CD4-positive, alpha-beta T cell (primary cell): Measurements from ENCODE around the gene ZNF512. TPM values are rescaled to one million over a fixed set of nuclear protein-coding genes. Genes with fewer than 3 reads are reported as not detected.

ENCODE experiments used
- ATAC-seq: fragments of 200-7000 bp; cut with Tn5 transposase; one replicate; pipeline ENCODE4 v1.10.0; 2022; ENCODE audit warnings: mild to moderate bottlenecking; ENCODE audit not compliant: poor library complexity
- CTCF ChIA-PET: fragments of 350-600 bp; sonication (Branson Sonifier 250); formaldehyde crosslinking; loops from one replicate; lab custom pipeline; 2021; ENCODE audit warnings: antibody characterized with exemption, inconsistent platforms; lab: Charles Lee
- POLR2A ChIA-PET: fragments of 350-600 bp; sonication (Branson Sonifier 250); formaldehyde crosslinking; loops from one replicate; lab custom pipeline; 2021; ENCODE audit warnings: antibody characterized with exemption, inconsistent platforms; lab: Charles Lee
- DNase-seq, 14 experiments: peaks; one replicate each; pipeline ENCODE4 v3.0.0-alpha.2; 2013 to 2020; ENCODE audit warnings: mixed read lengths in 2 of 14
- H3K27ac ChIP-seq, 2 donors: one replicate each; pipeline versions ENCODE4 v1.5.1 to v1.7.0; 2013; ENCODE audit warnings: low read length in 2 of 2, low read depth in 1 of 2, mild to moderate bottlenecking in 1 of 2
- H3K27me3 ChIP-seq, 2 experiments: 1 replicate in 1 of 2; 2 replicates in 1 of 2; pipeline versions ENCODE4 v1.6.1 to v1.7.0; 2013; ENCODE audit warnings: low read length in 2 of 2, control low read depth in 1 of 2, mild to moderate bottlenecking in 1 of 2, moderate library complexity in 1 of 2; ENCODE audit not compliant: insufficient read depth in 2 of 2, control insufficient read depth in 1 of 2
- H3K36me3 ChIP-seq: one replicate; pipeline ENCODE4 v1.6.1; 2013; ENCODE audit warnings: low read length, control low read depth; ENCODE audit not compliant: insufficient read depth
- H3K4me1 ChIP-seq: one replicate; pipeline ENCODE4 v1.6.1; 2013; ENCODE audit warnings: low read length, control low read depth; ENCODE audit not compliant: insufficient read depth
- H3K4me3 ChIP-seq: one replicate; pipeline ENCODE4 v1.5.1; 2013; ENCODE audit warnings: mild to moderate bottlenecking, low read length, moderate library complexity
- H3K9me3 ChIP-seq, 2 experiments: 1 replicate in 1 of 2; 2 replicates in 1 of 2; pipeline versions ENCODE4 v1.6.1 to v1.7.0; 2013; ENCODE audit warnings: low read length in 2 of 2, mild to moderate bottlenecking in 2 of 2, control low read depth in 1 of 2, moderate library complexity in 1 of 2; ENCODE audit not compliant: control insufficient read depth in 1 of 2, insufficient read depth in 1 of 2
- H3K27ac Mint-ChIP-seq: one replicate; pipeline ENCODE4 v1.8.0; 2020; ENCODE audit warnings: mixed read lengths
- H3K27me3 Mint-ChIP-seq: one replicate; pipeline ENCODE4 v1.8.0; 2021; ENCODE audit warnings: mixed read lengths
- H3K36me3 Mint-ChIP-seq: one replicate; pipeline ENCODE4 v1.8.0; 2021; ENCODE audit warnings: low read depth, mixed read lengths
- H3K4me1 Mint-ChIP-seq: one replicate; pipeline ENCODE4 v1.8.0; 2021; ENCODE audit warnings: low read depth, mixed read lengths
- H3K4me3 Mint-ChIP-seq: one replicate; pipeline ENCODE4 v1.8.0; 2020; ENCODE audit warnings: mild to moderate bottlenecking, mixed read lengths
- H3K9me3 Mint-ChIP-seq: one replicate; pipeline ENCODE4 v1.8.0; 2020; ENCODE audit warnings: mixed read lengths
- intact Hi-C, 2 experiments: fragments of 100-400 bp; cut with DNase I in 1 of 2; cut with micrococcal nuclease in 1 of 2; formaldehyde crosslinking; loops; one replicate each; pipeline versions ENCODE4 v1.15.1 to v1.9.0; 2023 to 2025; cut with DNase I, micrococcal nuclease
- total RNA-seq, 174 experiments: library from RNA in 2 of 174; stranded (reverse) in 2 of 174; gene quantifications; one replicate each; pipeline ENCODE4 v1.2.3 and lab custom pipeline; 2021 to 2026
- TF ChIP-seq, protein P1 (sequence below): fragments of 200-600 bp; IDR thresholded peaks from one replicate; pipeline ENCODE4 v1.8.0; 2022; ENCODE audit warnings: antibody characterized with exemption, mild to moderate bottlenecking

Gene ZNF512
- total RNA-seq, 2 experiments from 2014 or later: 13.6 to 14.1 TPM

- H3K4me3 ChIP-seq: no peak overlapping the region
- TF ChIP-seq, protein P1, sequence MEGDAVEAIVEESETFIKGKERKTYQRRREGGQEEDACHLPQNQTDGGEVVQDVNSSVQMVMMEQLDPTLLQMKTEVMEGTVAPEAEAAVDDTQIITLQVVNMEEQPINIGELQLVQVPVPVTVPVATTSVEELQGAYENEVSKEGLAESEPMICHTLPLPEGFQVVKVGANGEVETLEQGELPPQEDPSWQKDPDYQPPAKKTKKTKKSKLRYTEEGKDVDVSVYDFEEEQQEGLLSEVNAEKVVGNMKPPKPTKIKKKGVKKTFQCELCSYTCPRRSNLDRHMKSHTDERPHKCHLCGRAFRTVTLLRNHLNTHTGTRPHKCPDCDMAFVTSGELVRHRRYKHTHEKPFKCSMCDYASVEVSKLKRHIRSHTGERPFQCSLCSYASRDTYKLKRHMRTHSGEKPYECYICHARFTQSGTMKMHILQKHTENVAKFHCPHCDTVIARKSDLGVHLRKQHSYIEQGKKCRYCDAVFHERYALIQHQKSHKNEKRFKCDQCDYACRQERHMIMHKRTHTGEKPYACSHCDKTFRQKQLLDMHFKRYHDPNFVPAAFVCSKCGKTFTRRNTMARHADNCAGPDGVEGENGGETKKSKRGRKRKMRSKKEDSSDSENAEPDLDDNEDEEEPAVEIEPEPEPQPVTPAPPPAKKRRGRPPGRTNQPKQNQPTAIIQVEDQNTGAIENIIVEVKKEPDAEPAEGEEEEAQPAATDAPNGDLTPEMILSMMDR: no peak
- Mint-ChIP-seq H3K9me3 (no peaks in the 10 kb centered on the region), H3K36me3 (peaks cover 91% of the 10 kb centered on the region), H3K27ac (no peak overlapping the region), H3K4me3 (no peak overlapping the region), H3K4me1 (peaks cover 6% of the 10 kb centered on the region), H3K27me3 (no peaks in the 10 kb centered on the region)
- H3K9me3 ChIP-seq: no peaks in the 10 kb centered on the region
- H3K36me3 ChIP-seq: peaks cover 84% of the 10 kb centered on the region
- ChIA-PET CTCF (no interaction called here), POLR2A (no interaction called here)
- no peak overlapping the region for H3K27ac ChIP-seq
- DNase-seq (no peak), ATAC-seq (no peak)
- intact Hi-C loops: no loop called here
- no peaks in the 10 kb centered on the region for H3K4me1 ChIP-seq
- no peaks in the 10 kb centered on the region for H3K27me3 ChIP-seq
Measured at GRCh38 chr2:27638709-27639108, 55.9 kb downstream of the ZNF512 start.

DNA sequence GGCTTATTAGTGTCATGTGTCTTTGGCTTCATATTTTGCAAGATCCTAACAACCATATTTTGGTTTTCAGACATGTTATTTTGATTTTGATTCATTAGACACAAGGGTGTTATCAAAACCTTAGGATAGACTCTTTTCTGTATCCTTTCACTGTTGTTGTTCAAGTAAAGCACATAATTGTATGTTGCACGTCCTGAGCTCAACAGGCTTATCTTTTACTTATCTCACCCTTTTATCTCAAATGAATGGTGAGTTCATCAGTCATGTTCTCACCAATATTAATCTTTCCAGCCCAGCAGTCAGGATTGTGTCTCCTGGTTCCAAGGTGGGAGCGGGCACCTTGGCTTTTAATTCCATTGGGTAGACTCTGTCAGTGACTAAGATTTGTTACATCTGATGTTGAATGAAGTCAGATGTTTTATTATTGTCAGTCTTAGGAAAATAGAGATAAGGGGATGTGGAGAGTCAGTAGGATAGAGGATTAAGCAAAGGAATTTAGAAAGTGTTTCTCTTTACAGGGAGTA is 57.9 kb downstream of the ZNF512 start:
- DNase-seq (no peak), ATAC-seq (no peak)
- H3K36me3 Mint-ChIP-seq: peaks cover 88% of the 10 kb centered on the region
- TF ChIP-seq, protein P1: no peak
- no peaks in the 10 kb centered on the region for H3K27me3 Mint-ChIP-seq
- no peaks in the 10 kb centered on the region for H3K4me1 ChIP-seq
- H3K36me3 ChIP-seq: peaks cover 74% of the 10 kb centered on the region
- no peaks in the 10 kb centered on the region for H3K9me3 ChIP-seq
- peaks cover 6% of the 10 kb centered on the region for H3K4me1 Mint-ChIP-seq
- ChIA-PET POLR2A (interaction anchor here (1.6 kb wide), 1 partner anchor 12 kb away, joined by 4 read pairs; the partner anchor contains the start of genes CCDC121 and GPN1), CTCF (interaction anchor here (1.1 kb wide), 1 partner anchor 43 kb away, joined by 3 read pairs; no protein-coding TSS in a partner anchor)
- H3K9me3 Mint-ChIP-seq: no peaks in the 10 kb centered on the region
- intact Hi-C loops: no loop called here
- H3K27ac Mint-ChIP-seq: no peak overlapping the region
- H3K27ac ChIP-seq: no peak overlapping the region
- no peak overlapping the region for H3K4me3 ChIP-seq
- H3K4me3 Mint-ChIP-seq: no peak overlapping the region
- H3K27me3 ChIP-seq: no peaks in the 10 kb centered on the region

- no peaks in the 10 kb centered on the region for H3K9me3 Mint-ChIP-seq
- intact Hi-C loops: no loop called here
- Histone ChIP-seq H3K27me3 (no peaks in the 10 kb centered on the region), H3K36me3 (peaks cover 70% of the 10 kb centered on the region), H3K27ac (no peak overlapping the region), H3K4me3 (no peak overlapping the region), H3K9me3 (no peaks in the 10 kb centered on the region), H3K4me1 (no peaks in the 10 kb centered on the region)
- no peak overlapping the region for H3K4me3 Mint-ChIP-seq
- DNase-seq (no peak), ATAC-seq (no peak)
- peaks cover 85% of the 10 kb centered on the region for H3K36me3 Mint-ChIP-seq
- H3K4me1 Mint-ChIP-seq: no peaks in the 10 kb centered on the region
- TF ChIP-seq, protein P1: no peak
- no peaks in the 10 kb centered on the region for H3K27me3 Mint-ChIP-seq
- no peak overlapping the region for H3K27ac Mint-ChIP-seq
- ChIA-PET CTCF (interaction anchor here (2.7 kb wide), 1 partner anchor 38 kb away, joined by 8 read pairs; no protein-coding TSS in a partner anchor), POLR2A (interaction anchor here (1.5 kb wide), 1 partner anchor 18 kb away, joined by 3 read pairs; the partner anchor contains the start of gene SUPT7L)
Measured at GRCh38 chr2:27645197-27645596, 62.4 kb downstream of the ZNF512 start.
